GM12891 (cell line): ENCODE results near the gene NFX1.

Experiments used
- PAX5 ChIP-seq: IDR thresholded peaks from 2 replicates; pipeline ENCODE4 v1.6.1; 2011; ENCODE audit warnings: low read length, moderate library complexity, mild to moderate bottlenecking; ENCODE audit not compliant: insufficient read depth, severe bottlenecking
- POLR2A ChIP-seq: IDR thresholded peaks from 2 replicates; pipeline ENCODE4 v1.6.1; 2011; ENCODE audit warnings: low read depth, low read length, control low read depth
- POLR2AphosphoS5 ChIP-seq: IDR thresholded peaks from 2 replicates; pipeline ENCODE4 v1.6.1; 2011; ENCODE audit warnings: low read depth, low read length, control low read depth
- POU2F2 ChIP-seq: IDR thresholded peaks from 2 replicates; pipeline ENCODE4 v1.6.1; 2011; ENCODE audit warnings: low read depth, mild to moderate bottlenecking, control low read depth, low read length, moderate library complexity
- SPI1 ChIP-seq: IDR thresholded peaks from 2 replicates; pipeline ENCODE4 v1.6.1; 2011; ENCODE audit warnings: low read depth, low read length, control low read depth
- TAF1 ChIP-seq: IDR thresholded peaks from 2 replicates; pipeline ENCODE4 v1.6.1; 2011; ENCODE audit warnings: low read depth, low read length, control low read depth

GRCh38 chr9:33418090-33418489 is 127.8 kb downstream of the NFX1 start:
- TF ChIP-seq POLR2A: no peak
- no peak for TF ChIP-seq POLR2AphosphoS5
- TF ChIP-seq SPI1: no peak
- no peak for TF ChIP-seq TAF1
- TF ChIP-seq POU2F2: no peak
- no peak for TF ChIP-seq PAX5
